PC-9 (cell line): ENCODE data around the gene ELMO1.

Experiments
- EZH2 ChIP-seq: fragments of 200-600 bp; sonication (generic); IDR thresholded peaks from 2 replicates; pipeline ENCODE4 v1.8.0; 2017; ENCODE audit warnings: antibody characterized with exemption, low read depth
- TF ChIP-seq, protein P1 (sequence below): fragments of 200-600 bp; sonication (generic); conservative IDR thresholded peaks from 2 replicates; pipeline ENCODE4 v1.6.1; 2017; ENCODE audit warnings: mixed run types, antibody characterized with exemption, mild to moderate bottlenecking, moderate library complexity

DNA sequence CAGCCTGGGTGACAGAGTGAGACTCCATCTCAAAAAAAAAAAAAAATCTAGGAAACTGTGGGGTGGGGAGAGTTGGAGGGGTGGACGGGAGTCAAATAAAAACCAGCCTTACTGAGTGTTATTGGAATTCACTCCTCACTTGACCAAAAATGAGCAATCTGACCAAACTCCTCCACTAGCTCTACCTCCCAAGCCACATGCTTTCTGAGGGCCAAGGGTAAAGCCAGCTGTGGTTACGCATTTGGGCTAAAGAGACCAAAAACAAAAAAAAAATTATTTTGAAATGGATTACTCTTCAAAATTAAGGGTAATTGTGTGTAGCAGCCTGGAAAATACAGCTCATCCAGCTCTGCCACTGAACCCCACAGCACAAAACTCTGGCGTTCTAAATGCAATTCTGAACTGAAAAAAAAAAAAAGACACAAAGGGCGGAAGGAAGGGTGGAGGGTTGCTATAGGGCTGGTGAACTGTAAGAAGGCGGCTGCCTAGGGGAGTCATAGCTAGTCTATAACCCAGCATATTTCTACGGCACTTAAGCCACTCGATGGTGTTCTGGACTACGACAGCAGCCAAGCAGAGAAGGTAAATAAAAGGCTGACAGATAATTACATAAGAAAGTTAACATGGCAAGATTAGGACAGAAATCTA is 7.8 kb downstream of the ELMO1 start:
- TF ChIP-seq EZH2 = no peak
- TF ChIP-seq, protein P1, sequence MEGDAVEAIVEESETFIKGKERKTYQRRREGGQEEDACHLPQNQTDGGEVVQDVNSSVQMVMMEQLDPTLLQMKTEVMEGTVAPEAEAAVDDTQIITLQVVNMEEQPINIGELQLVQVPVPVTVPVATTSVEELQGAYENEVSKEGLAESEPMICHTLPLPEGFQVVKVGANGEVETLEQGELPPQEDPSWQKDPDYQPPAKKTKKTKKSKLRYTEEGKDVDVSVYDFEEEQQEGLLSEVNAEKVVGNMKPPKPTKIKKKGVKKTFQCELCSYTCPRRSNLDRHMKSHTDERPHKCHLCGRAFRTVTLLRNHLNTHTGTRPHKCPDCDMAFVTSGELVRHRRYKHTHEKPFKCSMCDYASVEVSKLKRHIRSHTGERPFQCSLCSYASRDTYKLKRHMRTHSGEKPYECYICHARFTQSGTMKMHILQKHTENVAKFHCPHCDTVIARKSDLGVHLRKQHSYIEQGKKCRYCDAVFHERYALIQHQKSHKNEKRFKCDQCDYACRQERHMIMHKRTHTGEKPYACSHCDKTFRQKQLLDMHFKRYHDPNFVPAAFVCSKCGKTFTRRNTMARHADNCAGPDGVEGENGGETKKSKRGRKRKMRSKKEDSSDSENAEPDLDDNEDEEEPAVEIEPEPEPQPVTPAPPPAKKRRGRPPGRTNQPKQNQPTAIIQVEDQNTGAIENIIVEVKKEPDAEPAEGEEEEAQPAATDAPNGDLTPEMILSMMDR = no peak
